CD4-positive, alpha-beta T cell (primary cell): ENCODE results near the gene NOP56. TPM values are rescaled to one million over a fixed set of nuclear protein-coding genes. Genes with fewer than 3 reads are reported as not detected.

Experiments used
- ATAC-seq: fragments of 200-7000 bp; cut with Tn5 transposase; one replicate; pipeline ENCODE4 v1.10.0; 2022; ENCODE audit warnings: mild to moderate bottlenecking; ENCODE audit not compliant: poor library complexity
- CTCF ChIA-PET: fragments of 350-600 bp; sonication (Branson Sonifier 250); formaldehyde crosslinking; loops from one replicate; lab custom pipeline; 2021; ENCODE audit warnings: antibody characterized with exemption, inconsistent platforms; lab: Charles Lee
- POLR2A ChIA-PET: fragments of 350-600 bp; sonication (Branson Sonifier 250); formaldehyde crosslinking; loops from one replicate; lab custom pipeline; 2021; ENCODE audit warnings: antibody characterized with exemption, inconsistent platforms; lab: Charles Lee
- DNase-seq, 14 experiments: peaks; one replicate each; pipeline ENCODE4 v3.0.0-alpha.2; 2013 to 2020; ENCODE audit warnings: mixed read lengths in 2 of 14
- H3K27ac ChIP-seq, 2 donors: one replicate each; pipeline versions ENCODE4 v1.5.1 to v1.7.0; 2013; ENCODE audit warnings: low read length in 2 of 2, low read depth in 1 of 2, mild to moderate bottlenecking in 1 of 2
- H3K27me3 ChIP-seq, 2 experiments: 1 replicate in 1 of 2; 2 replicates in 1 of 2; pipeline versions ENCODE4 v1.6.1 to v1.7.0; 2013; ENCODE audit warnings: low read length in 2 of 2, control low read depth in 1 of 2, mild to moderate bottlenecking in 1 of 2, moderate library complexity in 1 of 2; ENCODE audit not compliant: insufficient read depth in 2 of 2, control insufficient read depth in 1 of 2
- H3K36me3 ChIP-seq: one replicate; pipeline ENCODE4 v1.6.1; 2013; ENCODE audit warnings: low read length, control low read depth; ENCODE audit not compliant: insufficient read depth
- H3K4me1 ChIP-seq: one replicate; pipeline ENCODE4 v1.6.1; 2013; ENCODE audit warnings: low read length, control low read depth; ENCODE audit not compliant: insufficient read depth
- H3K4me3 ChIP-seq: one replicate; pipeline ENCODE4 v1.5.1; 2013; ENCODE audit warnings: mild to moderate bottlenecking, low read length, moderate library complexity
- H3K9me3 ChIP-seq, 2 experiments: 1 replicate in 1 of 2; 2 replicates in 1 of 2; pipeline versions ENCODE4 v1.6.1 to v1.7.0; 2013; ENCODE audit warnings: low read length in 2 of 2, mild to moderate bottlenecking in 2 of 2, control low read depth in 1 of 2, moderate library complexity in 1 of 2; ENCODE audit not compliant: control insufficient read depth in 1 of 2, insufficient read depth in 1 of 2
- H3K27ac Mint-ChIP-seq: one replicate; pipeline ENCODE4 v1.8.0; 2020; ENCODE audit warnings: mixed read lengths
- H3K27me3 Mint-ChIP-seq: one replicate; pipeline ENCODE4 v1.8.0; 2021; ENCODE audit warnings: mixed read lengths
- H3K36me3 Mint-ChIP-seq: one replicate; pipeline ENCODE4 v1.8.0; 2021; ENCODE audit warnings: low read depth, mixed read lengths
- H3K4me1 Mint-ChIP-seq: one replicate; pipeline ENCODE4 v1.8.0; 2021; ENCODE audit warnings: low read depth, mixed read lengths
- H3K4me3 Mint-ChIP-seq: one replicate; pipeline ENCODE4 v1.8.0; 2020; ENCODE audit warnings: mild to moderate bottlenecking, mixed read lengths
- H3K9me3 Mint-ChIP-seq: one replicate; pipeline ENCODE4 v1.8.0; 2020; ENCODE audit warnings: mixed read lengths
- intact Hi-C, 2 experiments: fragments of 100-400 bp; cut with DNase I in 1 of 2; cut with micrococcal nuclease in 1 of 2; formaldehyde crosslinking; loops; one replicate each; pipeline versions ENCODE4 v1.15.1 to v1.9.0; 2023 to 2025; cut with DNase I, micrococcal nuclease
- total RNA-seq, 174 experiments: library from RNA in 2 of 174; stranded (reverse) in 2 of 174; gene quantifications; one replicate each; pipeline ENCODE4 v1.2.3 and lab custom pipeline; 2021 to 2026
- TF ChIP-seq, protein P1 (sequence below): fragments of 200-600 bp; IDR thresholded peaks from one replicate; pipeline ENCODE4 v1.8.0; 2022; ENCODE audit warnings: antibody characterized with exemption, mild to moderate bottlenecking

NOP56 gene
- total RNA-seq, 2 experiments from 2014 or later: 261 to 262 TPM

DNA sequence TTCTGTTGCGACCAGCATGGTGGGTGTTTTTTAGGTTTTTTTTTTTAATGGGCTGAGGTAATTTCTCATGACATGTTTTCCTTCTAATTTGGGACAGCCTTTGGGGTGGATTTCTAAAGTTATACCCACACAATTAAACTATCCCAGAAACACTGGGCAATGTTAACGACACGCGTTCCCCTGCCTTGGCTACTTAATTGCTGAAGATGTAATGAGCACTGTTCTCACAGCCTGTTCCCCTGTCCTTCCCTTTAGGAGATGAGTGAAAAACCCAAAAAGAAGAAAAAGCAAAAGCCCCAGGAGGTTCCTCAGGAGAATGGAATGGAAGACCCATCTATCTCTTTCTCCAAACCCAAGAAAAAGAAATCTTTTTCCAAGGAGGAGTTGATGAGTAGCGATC lies 5.2 kb downstream of the NOP56 start:
- Mint-ChIP-seq H3K4me1 (peaks cover 38% of the 10 kb centered on the region), H3K27me3 (no peaks in the 10 kb centered on the region), H3K9me3 (no peaks in the 10 kb centered on the region), H3K36me3 (peaks cover 97% of the 10 kb centered on the region), H3K27ac (peak overlapping the region; percentile 61), H3K4me3 (no peak overlapping the region)
- ChIA-PET POLR2A (interaction anchor here (1.2 kb wide), 1 partner anchor 9 kb away, joined by 4 read pairs; no protein-coding TSS in a partner anchor), CTCF (interaction anchor here (1.6 kb wide), 1 partner anchor 11 kb away, joined by 4 read pairs; no protein-coding TSS in a partner anchor)
- TF ChIP-seq, protein P1, sequence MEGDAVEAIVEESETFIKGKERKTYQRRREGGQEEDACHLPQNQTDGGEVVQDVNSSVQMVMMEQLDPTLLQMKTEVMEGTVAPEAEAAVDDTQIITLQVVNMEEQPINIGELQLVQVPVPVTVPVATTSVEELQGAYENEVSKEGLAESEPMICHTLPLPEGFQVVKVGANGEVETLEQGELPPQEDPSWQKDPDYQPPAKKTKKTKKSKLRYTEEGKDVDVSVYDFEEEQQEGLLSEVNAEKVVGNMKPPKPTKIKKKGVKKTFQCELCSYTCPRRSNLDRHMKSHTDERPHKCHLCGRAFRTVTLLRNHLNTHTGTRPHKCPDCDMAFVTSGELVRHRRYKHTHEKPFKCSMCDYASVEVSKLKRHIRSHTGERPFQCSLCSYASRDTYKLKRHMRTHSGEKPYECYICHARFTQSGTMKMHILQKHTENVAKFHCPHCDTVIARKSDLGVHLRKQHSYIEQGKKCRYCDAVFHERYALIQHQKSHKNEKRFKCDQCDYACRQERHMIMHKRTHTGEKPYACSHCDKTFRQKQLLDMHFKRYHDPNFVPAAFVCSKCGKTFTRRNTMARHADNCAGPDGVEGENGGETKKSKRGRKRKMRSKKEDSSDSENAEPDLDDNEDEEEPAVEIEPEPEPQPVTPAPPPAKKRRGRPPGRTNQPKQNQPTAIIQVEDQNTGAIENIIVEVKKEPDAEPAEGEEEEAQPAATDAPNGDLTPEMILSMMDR: no peak
- intact Hi-C loops: loop anchor here in 1 of 2 experiments (5.0 kb wide), 1 partner anchor 180 kb away; no protein-coding TSS in a partner anchor
- H3K4me3 ChIP-seq: no peak overlapping the region
- H3K36me3 ChIP-seq: peaks cover 87% of the 10 kb centered on the region
- H3K27me3 ChIP-seq: no peaks in the 10 kb centered on the region
- H3K4me1 ChIP-seq: peaks cover 34% of the 10 kb centered on the region
- no peak for DNase-seq
- H3K9me3 ChIP-seq: no peaks in the 10 kb centered on the region
- no peak for ATAC-seq
- H3K27ac ChIP-seq: no peak overlapping the region

DNA sequence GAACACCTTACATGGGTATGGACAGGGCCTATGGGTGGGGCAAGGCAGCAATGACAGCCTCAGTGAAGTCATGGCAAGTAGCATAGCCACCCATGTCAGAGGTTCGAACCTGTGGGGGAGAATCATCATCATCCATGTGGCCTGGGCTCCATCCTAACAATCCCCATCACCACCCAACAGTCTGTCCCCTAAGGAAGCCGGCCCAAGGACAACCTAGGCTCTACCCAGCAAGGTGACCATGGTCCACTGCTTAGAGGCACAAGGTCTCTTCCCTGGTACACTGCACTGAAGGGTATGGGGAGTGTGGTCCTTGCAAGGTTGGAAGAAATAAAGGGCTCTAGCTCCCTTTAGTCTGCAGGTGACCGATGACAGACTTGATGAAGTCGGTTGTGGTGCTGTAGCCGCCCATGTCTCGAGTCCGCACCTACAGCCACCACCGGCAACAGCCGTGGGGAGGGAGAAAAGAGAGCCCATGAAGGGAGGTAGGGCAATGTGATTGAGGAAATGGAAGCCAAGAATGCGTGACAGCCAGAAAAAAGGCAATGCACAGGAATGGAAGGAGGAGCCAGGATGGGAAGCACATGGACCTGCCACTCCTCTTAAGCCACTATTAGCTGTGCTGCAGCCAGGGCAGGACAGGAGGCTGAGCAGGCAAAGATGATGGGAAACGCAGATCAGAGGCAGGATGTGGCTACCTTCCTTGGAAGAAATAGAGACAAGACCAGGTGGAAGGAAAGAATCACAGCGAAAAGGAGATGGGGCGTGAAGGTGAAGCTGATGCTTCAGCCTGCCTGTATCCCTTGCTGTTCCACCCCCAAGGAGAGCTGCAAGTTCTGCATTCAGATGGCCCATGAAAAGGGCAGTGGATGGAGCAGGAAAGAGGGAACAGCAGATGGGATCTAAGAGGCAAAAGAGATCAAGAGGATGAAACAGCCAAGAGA lies 6.3 kb downstream of the NOP56 start:
- peak overlapping the region; percentile 61 for H3K27ac Mint-ChIP-seq
- ATAC-seq (peak; percentile 22), DNase-seq (no peak)
- Histone ChIP-seq H3K4me3 (no peak overlapping the region), H3K36me3 (peaks cover 87% of the 10 kb centered on the region), H3K27ac (no peak overlapping the region), H3K9me3 (no peaks in the 10 kb centered on the region), H3K4me1 (peaks cover 32% of the 10 kb centered on the region), H3K27me3 (no peaks in the 10 kb centered on the region)
- POLR2A ChIA-PET: no interaction called here
- H3K4me3 Mint-ChIP-seq: peak overlapping the region; percentile 22
- TF ChIP-seq, protein P1: no peak
- H3K9me3 Mint-ChIP-seq: no peaks in the 10 kb centered on the region
- peaks cover 40% of the 10 kb centered on the region for H3K4me1 Mint-ChIP-seq
- intact Hi-C loops: loop anchor here in 1 of 2 experiments (5.0 kb wide), 1 partner anchor 179 kb away; no protein-coding TSS in a partner anchor
- no peaks in the 10 kb centered on the region for H3K27me3 Mint-ChIP-seq
- CTCF ChIA-PET: no interaction called here
- H3K36me3 Mint-ChIP-seq: peaks cover 94% of the 10 kb centered on the region

DNA sequence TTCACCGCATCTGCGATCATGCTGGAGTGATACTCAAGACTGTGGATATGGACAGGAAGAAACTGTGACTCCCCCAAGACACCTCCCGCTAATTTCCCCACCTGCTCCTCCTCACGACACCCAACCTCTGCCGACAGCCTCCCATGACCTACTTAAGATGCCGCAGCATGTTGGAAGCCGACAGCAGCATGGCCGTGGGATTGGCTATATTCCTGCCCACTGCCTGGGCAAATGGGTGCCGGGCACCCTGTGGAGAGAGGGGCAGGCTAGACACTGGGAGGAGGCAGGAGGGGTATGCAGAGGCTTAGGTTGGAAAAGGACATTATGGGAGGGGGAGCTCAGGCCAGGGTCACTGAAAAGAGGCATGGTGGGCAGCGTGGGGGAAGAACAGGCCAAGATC lies 7.1 kb downstream of the NOP56 start:
- H3K9me3 Mint-ChIP-seq: no peaks in the 10 kb centered on the region
- no peaks in the 10 kb centered on the region for H3K27me3 Mint-ChIP-seq
- Histone ChIP-seq H3K27ac (no peak overlapping the region), H3K9me3 (no peaks in the 10 kb centered on the region), H3K4me3 (no peak overlapping the region), H3K4me1 (peaks cover 30% of the 10 kb centered on the region), H3K27me3 (no peaks in the 10 kb centered on the region), H3K36me3 (peaks cover 78% of the 10 kb centered on the region)
- TF ChIP-seq, protein P1: no peak
- peaks cover 92% of the 10 kb centered on the region for H3K36me3 Mint-ChIP-seq
- ChIA-PET CTCF (no interaction called here), POLR2A (no interaction called here)
- intact Hi-C loops: loop anchor here in 1 of 2 experiments (5.0 kb wide), 1 partner anchor 178 kb away; no protein-coding TSS in a partner anchor
- H3K4me3 Mint-ChIP-seq: peak overlapping the region; percentile 4
- ATAC-seq: no peak
- no peak for DNase-seq
- H3K27ac Mint-ChIP-seq: no peak overlapping the region
- peaks cover 38% of the 10 kb centered on the region for H3K4me1 Mint-ChIP-seq
